HG02852 (cell line): Measurements from ENCODE around the gene MBOAT2.
A peak's percentile ranks its signal among the peaks of the same experiment; 100 is the strongest.
"Not testable (repeated sequence)": the region's sequence is repeated elsewhere in the genome, so short reads cannot be mapped to it uniquely, and the experiment has no call there.

Source experiments
- ATAC-seq: cut with Tn5 transposase; IDR thresholded peaks from one replicate; pipeline ENCODE4 v1.9.1; 2021; ENCODE audit warnings: mild to moderate bottlenecking, moderate library complexity; ENCODE audit not compliant: unreplicated experiment

The MBOAT2 gene

GRCh38 chr2:9003616-9004337 is at the start of gene MBOAT2:
MBOAT2 (minus strand) TSS chr2:9003684; CDS start chr2:9003614, 70 bp downstream.
- peak; percentile 92 for ATAC-seq

GRCh38 chr2:9052821-9053533 is 49.5 kb upstream of the MBOAT2 start:
- ATAC-seq: no peak

- not testable (repeated sequence) for ATAC-seq
Observed at GRCh38 chr2:9051451-9051850, 48.0 kb upstream of the MBOAT2 start.

- ATAC-seq: no peak
Observed at GRCh38 chr2:9050122-9050809, 46.8 kb upstream of the MBOAT2 start.

GRCh38 chr2:9045595-9045994 is 42.1 kb upstream of the MBOAT2 start:
- ATAC-seq: no peak

- not testable (repeated sequence) for ATAC-seq
Observed at GRCh38 chr2:9043491-9043890, 40.0 kb upstream of the MBOAT2 start.

- no peak for ATAC-seq
Observed at GRCh38 chr2:9037166-9037565, 33.7 kb upstream of the MBOAT2 start.

- no peak for ATAC-seq
Observed at GRCh38 chr2:9033385-9034168, 30.1 kb upstream of the MBOAT2 start.

- no peak for ATAC-seq
Observed at GRCh38 chr2:9032536-9033255, 29.2 kb upstream of the MBOAT2 start.

- ATAC-seq: no peak
Observed at GRCh38 chr2:9032121-9032520, 28.6 kb upstream of the MBOAT2 start.

GRCh38 chr2:9031246-9031645 is 27.8 kb upstream of the MBOAT2 start:
- no peak for ATAC-seq

- no peak for ATAC-seq
Observed at GRCh38 chr2:9030841-9031240, 27.4 kb upstream of the MBOAT2 start.

- no peak for ATAC-seq
Observed at GRCh38 chr2:9030190-9030589, 26.7 kb upstream of the MBOAT2 start.

GRCh38 chr2:9029721-9030120 is 26.2 kb upstream of the MBOAT2 start:
- no peak for ATAC-seq

- no peak for ATAC-seq
Observed at GRCh38 chr2:9027884-9028283, 24.4 kb upstream of the MBOAT2 start.

- ATAC-seq: no peak
Observed at GRCh38 chr2:9025746-9026145, 22.3 kb upstream of the MBOAT2 start.

GRCh38 chr2:9024575-9024974 is 21.1 kb upstream of the MBOAT2 start:
- ATAC-seq: no peak

GRCh38 chr2:9021563-9022211 is 18.2 kb upstream of the MBOAT2 start:
- no peak for ATAC-seq

- no peak for ATAC-seq
Observed at GRCh38 chr2:9020267-9020666, 16.8 kb upstream of the MBOAT2 start.

GRCh38 chr2:9018534-9018933 is 15.1 kb upstream of the MBOAT2 start:
- ATAC-seq: no peak
